H1 (cell line): ENCODE measurements around the gene AGAP1. TPM values are rescaled to one million over a fixed set of nuclear protein-coding genes. Genes with fewer than 3 reads are reported as not detected.

ENCODE experiments used
- CTCF ChIA-PET: fragments of 300-600 bp; sonication (Branson Sonifier 250); formaldehyde crosslinking; loops from one replicate; lab custom pipeline; 2021; ENCODE audit not compliant: partially characterized antibody; lab: Charles Lee
- POLR2A ChIA-PET: fragments of 300-600 bp; sonication (Branson Sonifier 250); formaldehyde crosslinking; loops from one replicate; lab custom pipeline; 2021; ENCODE audit warnings: inconsistent platforms; ENCODE audit not compliant: partially characterized antibody; lab: Charles Lee
- DNase-seq, 2 experiments: peaks; one replicate each; pipeline versions ENCODE4 v3.0.0 to v3.0.0-alpha.2; 2010 to 2022; ENCODE audit warnings: low spot score in 2 of 2, low read depth in 1 of 2, mixed read lengths in 1 of 2
- FAIRE-seq: peaks from 2 replicates; lab custom pipeline; 2011; peaks lifted over from hg19 to GRCh38; lab: Jason Lieb, UNC
- H2AFZ ChIP-seq: 2 replicates; pipeline ENCODE4 v1.8.1; 2012; ENCODE audit warnings: low read length, inconsistent platforms
- H2AK5ac ChIP-seq: 2 replicates; pipeline ENCODE4 v1.6.1; 2013; ENCODE audit warnings: low read depth, low read length
- H2BK120ac ChIP-seq: replicated peaks from 2 replicates; pipeline ENCODE3; 2013; ENCODE audit warnings: low read depth, low read length, inconsistent platforms
- H2BK12ac ChIP-seq: 2 replicates; pipeline ENCODE4 v1.6.1; 2013; ENCODE audit warnings: low read depth, low read length
- H2BK15ac ChIP-seq: 2 replicates; pipeline ENCODE4 v1.6.1; 2013; ENCODE audit warnings: low read length
- H2BK20ac ChIP-seq: 2 replicates; pipeline ENCODE4 v1.6.1; 2013; ENCODE audit warnings: low read length
- H2BK5ac ChIP-seq: 2 replicates; pipeline ENCODE4 v1.6.1; 2013; ENCODE audit warnings: low read depth, low read length
- H3K14ac ChIP-seq: 2 replicates; pipeline ENCODE4 v1.6.1; 2013; ENCODE audit warnings: inconsistent platforms; ENCODE audit not compliant: insufficient read length
- H3K18ac ChIP-seq: 2 replicates; pipeline ENCODE4 v1.6.1; 2013; ENCODE audit warnings: low read length; ENCODE audit errors: extremely low read depth
- H3K23ac ChIP-seq: 2 replicates; pipeline ENCODE4 v1.6.1; 2013; ENCODE audit warnings: inconsistent platforms; ENCODE audit not compliant: insufficient read length
- H3K23me2 ChIP-seq: 2 replicates; pipeline ENCODE4 v1.6.1; 2013; ENCODE audit warnings: low read depth, low read length
- H3K27ac ChIP-seq: 2 replicates; pipeline ENCODE4 v1.6.1; 2011; ENCODE audit warnings: low read depth, low read length, inconsistent platforms
- H3K27me3 ChIP-seq, 4 experiments: replicated peaks in 1 of 4; 1 replicate in 1 of 4; 2 replicates in 3 of 4; pipeline versions ENCODE4 v1.6.1 to v1.8.1; 2011 to 2013; ENCODE audit warnings: low read length in 3 of 4, mild to moderate bottlenecking in 3 of 4, inconsistent platforms in 2 of 4, mixed read lengths in 2 of 4, moderate library complexity in 1 of 4; ENCODE audit not compliant: control insufficient read depth in 3 of 4, insufficient read depth in 3 of 4; ENCODE audit errors: extremely low read depth in 1 of 4
- H3K36me3 ChIP-seq, 4 experiments: 2 replicates each; pipeline versions ENCODE4 v1.6.1 to v1.8.1; 2011 to 2013; ENCODE audit warnings: mild to moderate bottlenecking in 4 of 4, low read length in 3 of 4, moderate library complexity in 2 of 4, control low read depth in 1 of 4, inconsistent platforms in 1 of 4; ENCODE audit not compliant: insufficient read depth in 4 of 4, control insufficient read depth in 2 of 4
- H3K4ac ChIP-seq: replicated peaks from 2 replicates; pipeline ENCODE3; 2013; ENCODE audit warnings: low read length, low read depth, mixed read lengths, inconsistent platforms; ENCODE audit not compliant: insufficient read length
- H3K4me1 ChIP-seq, 4 experiments: replicated peaks in 1 of 4; 1 replicate in 1 of 4; 2 replicates in 3 of 4; pipeline versions ENCODE4 v1.6.1 to v1.8.1; 2011 to 2013; ENCODE audit warnings: low read length in 3 of 4, inconsistent platforms in 2 of 4, mixed read lengths in 1 of 4; ENCODE audit not compliant: insufficient read depth in 4 of 4, control insufficient read depth in 3 of 4
- H3K4me2 ChIP-seq, 2 experiments: 2 replicates each; pipeline versions ENCODE4 v1.6.1 to v1.8.1; 2011 to 2013; ENCODE audit warnings: low read depth in 2 of 2, low read length in 2 of 2, control low read depth in 1 of 2, inconsistent platforms in 1 of 2, mild to moderate bottlenecking in 1 of 2; ENCODE audit not compliant: insufficient read depth in 1 of 2
- H3K4me3 ChIP-seq, 4 experiments: fragments of 200-600, 300-600 bp in 1 of 4; sonication (generic), shearing (Covaris generic), sonication (Bioruptor Twin) in 1 of 4; 2 replicates each; pipeline versions ENCODE4 v1.5.1 to v1.8.1; 2011 to 2016; ENCODE audit warnings: low read length in 4 of 4, low read depth in 3 of 4, control low read depth in 2 of 4, inconsistent platforms in 2 of 4, mild to moderate bottlenecking in 2 of 4, mixed read lengths in 1 of 4, moderate library complexity in 1 of 4; ENCODE audit not compliant: insufficient read depth in 2 of 4; ENCODE audit errors: extremely low read depth in 1 of 4
- H3K56ac ChIP-seq: replicated peaks from 2 replicates; pipeline ENCODE3; 2013; ENCODE audit warnings: low read depth, mild to moderate bottlenecking, mixed read lengths, low read length, inconsistent platforms; ENCODE audit not compliant: insufficient read length
- H3K79me1 ChIP-seq: 2 replicates; pipeline ENCODE4 v1.6.1; 2013; ENCODE audit warnings: low read depth, low read length, control low read depth
- H3K79me2 ChIP-seq, 2 experiments: 2 replicates each; pipeline versions ENCODE4 v1.6.1 to v1.8.1; 2012 to 2013; ENCODE audit warnings: low read length in 2 of 2, mild to moderate bottlenecking in 2 of 2, inconsistent platforms in 1 of 2; ENCODE audit not compliant: insufficient read depth in 2 of 2, control insufficient read depth in 1 of 2
- H3K9ac ChIP-seq, 4 experiments: replicated peaks in 1 of 4; 1 replicate in 1 of 4; 2 replicates in 3 of 4; pipeline versions ENCODE4 v1.6.1 to v1.8.1; 2011 to 2013; ENCODE audit warnings: low read depth in 3 of 4, low read length in 3 of 4, control low read depth in 2 of 4, mild to moderate bottlenecking in 2 of 4, moderate library complexity in 2 of 4, inconsistent platforms in 1 of 4; ENCODE audit errors: extremely low read depth in 1 of 4
- H3K9me3 ChIP-seq, 2 experiments: 2 replicates each; pipeline versions ENCODE4 v1.6.1 to v1.8.1; 2012 to 2013; ENCODE audit warnings: mild to moderate bottlenecking in 2 of 2, moderate library complexity in 2 of 2, control low read depth in 1 of 2, inconsistent platforms in 1 of 2, low read depth in 1 of 2, low read length in 1 of 2, mixed read lengths in 1 of 2; ENCODE audit not compliant: insufficient read depth in 2 of 2
- H4K20me1 ChIP-seq, 2 experiments: replicated peaks in 1 of 2; 2 replicates each; pipeline versions ENCODE3 to v1.8.1; 2011 to 2013; ENCODE audit warnings: inconsistent platforms in 2 of 2, low read length in 2 of 2, mild to moderate bottlenecking in 1 of 2; ENCODE audit not compliant: insufficient read depth in 2 of 2, control insufficient read depth in 1 of 2
- H4K5ac ChIP-seq: 2 replicates; pipeline ENCODE4 v1.6.1; 2013; ENCODE audit warnings: low read length, low read depth, mixed read lengths, inconsistent platforms; ENCODE audit not compliant: insufficient read length
- H4K8ac ChIP-seq: 2 replicates; pipeline ENCODE4 v1.8.0; 2013; ENCODE audit warnings: mild to moderate bottlenecking, moderate library complexity, low read length, inconsistent platforms; ENCODE audit not compliant: insufficient read depth; ENCODE audit errors: extremely low read depth
- H4K91ac ChIP-seq: replicated peaks from 2 replicates; pipeline ENCODE3; 2013; ENCODE audit warnings: low read length, mixed read lengths, inconsistent platforms; ENCODE audit not compliant: insufficient read length
- CHD1 ChIP-seq: IDR thresholded peaks from 2 replicates; pipeline ENCODE4 v1.6.1; 2012; ENCODE audit warnings: low read depth, low read length, improper control_type of control experiment
- GTF2F1 ChIP-seq: IDR thresholded peaks from 2 replicates; pipeline ENCODE4 v1.6.1; 2012; ENCODE audit warnings: low read depth, low read length, improper control_type of control experiment, borderline replicate concordance
- RFX5 ChIP-seq: IDR thresholded peaks from 2 replicates; pipeline ENCODE4 v1.6.1; 2011; ENCODE audit warnings: low read depth, low read length, improper control_type of control experiment, borderline replicate concordance
- WGBS, 2 experiments: shearing (Covaris generic) in 1 of 2; methylation state at CpG; one replicate each; pipeline versions ENCODE4 v1.1.6 to v1.1.7; 2013 to 2015; ENCODE audit warnings: low lambda C conversion rate in 2 of 2, mixed read lengths in 2 of 2, inconsistent platforms in 1 of 2, low coverage in 1 of 2, missing lambda C conversion rate in 1 of 2; ENCODE audit not compliant: insufficient replicate concordance in 2 of 2, insufficient coverage in 1 of 2, insufficient read length in 1 of 2; ENCODE audit errors: extremely low coverage in 1 of 2, missing lambda C conversion rate in 1 of 2; 5-methylcytosine and 5-hydroxymethylcytosine counted together
- polyA plus RNA-seq, 7 experiments: library from polyadenylated mRNA; depleted of rRNA in 3 of 7; stranded (reverse) in 5 of 7; unstranded in 2 of 7; fragments of >200 nt in 5 of 7; fragments of 200-250 nt in 2 of 7; gene quantifications; 1 replicate in 5 of 7; 2 replicates in 1 of 7; 4 replicates in 1 of 7; pipeline versions ENCODE4 v1.2.1 to v1.2.3, GENCODE V29; 2011 to 2013; ENCODE audit warnings: missing spikeins in 2 of 7, mixed read lengths in 2 of 7
- total RNA-seq: library from RNA; stranded (reverse); fragmentation: NEBNext Ultra II Directional; extraction: Animal tissue kit (Norgen Biotek cat#: 25700); gene quantifications from 2 replicates; pipeline ENCODE4 v1.2.1, GENCODE V29; 2021
- TF ChIP-seq, protein P1 (sequence below): IDR thresholded peaks from 2 replicates; pipeline ENCODE4 v1.6.1; 2012; ENCODE audit warnings: inconsistent platforms

The AGAP1 gene
- total and polyA plus RNA-seq, 2 of the 8 experiments (the other 6 are each of a cell fraction or from before 2014, with no cell fraction given): 18.1 to 39.4 TPM

DNA sequence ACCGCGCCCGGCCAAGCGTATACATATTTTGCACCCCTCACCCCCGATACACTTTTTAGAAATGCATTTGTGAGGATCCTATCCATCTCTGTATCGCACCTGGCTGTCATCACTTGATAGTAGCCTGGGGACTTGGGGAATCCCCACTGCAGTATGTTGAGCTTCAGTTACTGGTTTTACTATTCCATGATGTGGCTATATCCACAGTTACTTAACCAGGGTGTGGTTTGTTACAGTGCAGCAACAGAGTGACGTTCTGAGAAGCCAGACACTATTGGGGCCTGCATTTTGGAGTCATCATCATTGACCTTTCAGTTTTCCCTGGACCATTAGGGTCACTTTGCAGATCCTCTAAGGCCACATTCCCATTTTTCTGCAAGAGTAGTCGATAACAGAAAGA, 212.7 kb downstream of the AGAP1 start:
- Histone ChIP-seq H3K4ac (no peak overlapping the region), H2BK20ac (no peak overlapping the region), H4K5ac (no peak overlapping the region), H2BK120ac (no peak overlapping the region), H2AK5ac (no peak overlapping the region), H3K14ac (no peak overlapping the region), H3K4me2 (no peak overlapping the region), H3K23ac (no peak overlapping the region), H3K27me3 (no peaks in the 10 kb centered on the region), H3K18ac (no peak overlapping the region), H2BK12ac (no peak overlapping the region), H3K9me3 (no peaks in the 10 kb centered on the region), H2AFZ (no peak overlapping the region), H3K23me2 (no peaks in the 10 kb centered on the region), H3K4me3 (no peak overlapping the region), H2BK15ac (no peak overlapping the region), H4K91ac (no peak overlapping the region), H3K56ac (no peak overlapping the region), H2BK5ac (no peak overlapping the region), H3K36me3 (peaks cover 0 to 7% (median 1%) of the 10 kb centered on the region in 4 experiments; a peak in 3 of 8 replicates), H3K9ac (no peak overlapping the region), H3K4me1 (peaks cover 0 to 19% (median 5%) of the 10 kb centered on the region in 4 experiments; a peak in 6 of 7 replicates), H3K79me1 (peaks cover 21% of the 10 kb centered on the region), H3K27ac (no peak overlapping the region), H4K20me1 (peaks cover 12 to 25% of the 10 kb centered on the region in 2 experiments), H4K8ac (no peak overlapping the region), H3K79me2 (peaks cover 0 to 55% of the 10 kb centered on the region in 2 experiments; a peak in 2 of 4 replicates)
- no peak for DNase-seq
- POLR2A ChIA-PET: no interaction called here
- CTCF ChIA-PET: interaction anchor here (0.9 kb wide), 1 partner anchor 40 kb away, joined by 4 read pairs; no protein-coding TSS in a partner anchor
- FAIRE-seq: no peak
- WGBS, 2 experiments: 96% methylated on average over 8 of the region's 8 CpGs; no CpG with 5 or more reads in 1 of the 2 experiments
- TF ChIP-seq CHD1: no peak
- no peak for TF ChIP-seq RFX5
- TF ChIP-seq, protein P1, sequence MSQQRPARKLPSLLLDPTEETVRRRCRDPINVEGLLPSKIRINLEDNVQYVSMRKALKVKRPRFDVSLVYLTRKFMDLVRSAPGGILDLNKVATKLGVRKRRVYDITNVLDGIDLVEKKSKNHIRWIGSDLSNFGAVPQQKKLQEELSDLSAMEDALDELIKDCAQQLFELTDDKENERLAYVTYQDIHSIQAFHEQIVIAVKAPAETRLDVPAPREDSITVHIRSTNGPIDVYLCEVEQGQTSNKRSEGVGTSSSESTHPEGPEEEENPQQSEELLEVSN: no peak
- TF ChIP-seq GTF2F1: no peak
